SK-N-SH treated with all-trans-retinoic acid at 6 μM for 48 hours (cell line): ENCODE results near the gene MCRS1.

ENCODE experiments used
- ATAC-seq: fragments of 200-7000 bp; cut with Tn5 transposase; 3 replicates; pipeline ENCODE4 v1.9.1; 2020; ENCODE audit warnings: mild to moderate bottlenecking, moderate library complexity
- BACH2 ChIP-seq: fragments of 250-450 bp; sonication (Bioruptor Pico); IDR thresholded peaks from 2 replicates; pipeline ENCODE4 v1.9.0; 2021; ENCODE audit warnings: mild to moderate bottlenecking, borderline replicate concordance
- CSDC2 ChIP-seq: fragments of 250-450 bp; sonication (Bioruptor Pico); IDR thresholded peaks from 2 replicates; pipeline ENCODE4 v1.5.0; 2020; ENCODE audit warnings: mild to moderate bottlenecking, moderate library complexity
- ESRRG ChIP-seq: fragments of 250-450 bp; sonication (Bioruptor Pico); IDR thresholded peaks from 2 replicates; pipeline ENCODE4 v1.6.1; 2021; ENCODE audit warnings: mild to moderate bottlenecking
- GLIS3 ChIP-seq: fragments of 250-450 bp; sonication (Bioruptor Pico); IDR thresholded peaks from 2 replicates; pipeline ENCODE4 v1.5.0; 2020; ENCODE audit warnings: mild to moderate bottlenecking, moderate library complexity
- ISL1 ChIP-seq: fragments of 250-450 bp; sonication (Bioruptor Pico); IDR thresholded peaks from 2 replicates; pipeline ENCODE4 v2.1.2; 2022; ENCODE audit warnings: mild to moderate bottlenecking, moderate library complexity
- OSR1 ChIP-seq: fragments of 250-450 bp; sonication (Bioruptor Pico); IDR thresholded peaks from 2 replicates; pipeline ENCODE4 v1.8.0; 2022; ENCODE audit warnings: moderate library complexity, mild to moderate bottlenecking, inconsistent platforms
- PPARA ChIP-seq: fragments of 250-450 bp; sonication (Bioruptor Pico); IDR thresholded peaks from 2 replicates; pipeline ENCODE4 v1.5.0; 2020; ENCODE audit warnings: mild to moderate bottlenecking, borderline replicate concordance
- RARB ChIP-seq: fragments of 250-450 bp; sonication (Bioruptor Pico); IDR thresholded peaks from 2 replicates; pipeline ENCODE4 v1.8.0; 2021; ENCODE audit warnings: mild to moderate bottlenecking, moderate library complexity
- SNAI2 ChIP-seq: fragments of 250-450 bp; sonication (Bioruptor Pico); IDR thresholded peaks from 2 replicates; pipeline ENCODE4 v1.5.0; 2020; ENCODE audit warnings: mild to moderate bottlenecking, moderate library complexity
- TCF4 ChIP-seq: fragments of 250-450 bp; sonication (Bioruptor Pico); IDR thresholded peaks from 2 replicates; pipeline ENCODE4 v1.8.0; 2021; ENCODE audit warnings: mild to moderate bottlenecking, moderate library complexity, borderline replicate concordance
- TOX ChIP-seq: fragments of 250-450 bp; sonication (Bioruptor Pico); IDR thresholded peaks from 2 replicates; pipeline ENCODE4 v1.8.0; 2021; ENCODE audit warnings: mild to moderate bottlenecking, moderate library complexity, borderline replicate concordance
- ZC3H10 ChIP-seq: fragments of 250-450 bp; sonication (Bioruptor Pico); IDR thresholded peaks from 2 replicates; pipeline ENCODE4 v1.5.1; 2021; ENCODE audit warnings: mild to moderate bottlenecking, moderate library complexity
- ZFP3 ChIP-seq: fragments of 250-450 bp; sonication (Bioruptor Pico); IDR thresholded peaks from 2 replicates; pipeline ENCODE4 v1.5.0; 2020; ENCODE audit warnings: mild to moderate bottlenecking, moderate library complexity
- ZFP30 ChIP-seq: fragments of 450-650 bp; formaldehyde crosslinking; IDR thresholded peaks from 2 replicates; pipeline ENCODE4 v1.5.0; 2022; ENCODE audit warnings: mild to moderate bottlenecking, moderate library complexity
- ZNF565 ChIP-seq: fragments of 450-650 bp; formaldehyde crosslinking; conservative IDR thresholded peaks from 2 replicates; pipeline ENCODE4 v1.5.0; 2020; ENCODE audit warnings: low read depth, mild to moderate bottlenecking, moderate library complexity
- ZNF70 ChIP-seq: fragments of 450-650 bp; formaldehyde crosslinking; IDR thresholded peaks from 2 replicates; pipeline ENCODE4 v1.5.0; 2020; ENCODE audit warnings: mild to moderate bottlenecking, moderate library complexity
- ZNF8 ChIP-seq: fragments of 450-650 bp; formaldehyde crosslinking; IDR thresholded peaks from 2 replicates; pipeline ENCODE4 v1.5.0; 2020; ENCODE audit warnings: mild to moderate bottlenecking, moderate library complexity
- TF ChIP-seq, protein P1 (sequence below): fragments of 250-450 bp; sonication (Bioruptor Pico); IDR thresholded peaks from 2 replicates; pipeline ENCODE4 v1.8.0; 2021; ENCODE audit warnings: low read depth, mild to moderate bottlenecking, moderate library complexity, borderline replicate concordance
- TF ChIP-seq, protein P2 (sequence below): fragments of 250-450 bp; sonication (Bioruptor Pico); IDR thresholded peaks from 2 replicates; pipeline ENCODE4 v1.5.1; 2021; ENCODE audit warnings: mild to moderate bottlenecking, moderate library complexity
- TF ChIP-seq, protein P3 (sequence below): fragments of 250-450 bp; sonication (Bioruptor Pico); IDR thresholded peaks from 2 replicates; pipeline ENCODE4 v1.5.0; 2020; ENCODE audit warnings: mild to moderate bottlenecking, moderate library complexity
- TF ChIP-seq, protein P4 (sequence below): fragments of 250-450 bp; sonication (Bioruptor Pico); IDR thresholded peaks from 2 replicates; pipeline ENCODE4 v1.5.1; 2020; ENCODE audit warnings: low read depth, mild to moderate bottlenecking, moderate library complexity

MCRS1 gene

DNA sequence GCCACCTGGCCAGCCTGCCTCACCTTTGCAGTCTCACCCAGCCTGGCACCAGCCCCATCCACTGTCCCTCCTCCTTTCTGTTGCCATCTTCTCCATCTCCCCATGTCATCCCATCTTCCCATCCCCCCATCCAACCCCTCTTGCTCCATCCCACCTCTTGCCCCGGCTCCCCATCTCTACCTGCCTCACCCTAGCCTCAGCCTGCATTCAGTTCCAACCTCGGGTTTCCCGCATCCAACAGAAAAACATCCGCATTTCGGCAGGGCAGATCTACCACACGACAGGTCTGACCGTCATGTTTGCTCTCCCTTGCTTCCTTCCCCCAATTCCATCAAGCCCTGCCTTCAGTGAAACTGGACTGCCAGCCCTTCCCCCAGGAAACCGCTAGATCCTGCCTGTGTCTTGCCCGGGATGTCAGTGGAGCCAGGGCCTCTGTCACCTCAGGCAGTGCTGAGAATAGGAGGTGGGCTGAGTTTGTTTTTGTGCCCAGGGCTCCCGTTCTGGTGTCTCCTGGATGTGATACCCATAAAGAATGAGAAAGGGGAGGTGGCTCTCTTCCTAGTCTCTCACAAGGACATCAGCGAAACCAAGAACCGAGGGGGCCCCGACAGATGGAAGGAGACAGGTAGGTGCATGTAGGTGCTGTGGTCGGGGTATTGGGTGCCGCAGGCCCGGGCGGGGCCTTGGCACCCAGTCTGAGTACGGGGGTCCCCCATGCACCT lies 26.6 kb downstream of the MCRS1 start:
- no peak for ATAC-seq
- TF ChIP-seq OSR1 (CRISPR knock-in tag), result no peak
- no peak for TF ChIP-seq TCF4
- TF ChIP-seq, protein P1, sequence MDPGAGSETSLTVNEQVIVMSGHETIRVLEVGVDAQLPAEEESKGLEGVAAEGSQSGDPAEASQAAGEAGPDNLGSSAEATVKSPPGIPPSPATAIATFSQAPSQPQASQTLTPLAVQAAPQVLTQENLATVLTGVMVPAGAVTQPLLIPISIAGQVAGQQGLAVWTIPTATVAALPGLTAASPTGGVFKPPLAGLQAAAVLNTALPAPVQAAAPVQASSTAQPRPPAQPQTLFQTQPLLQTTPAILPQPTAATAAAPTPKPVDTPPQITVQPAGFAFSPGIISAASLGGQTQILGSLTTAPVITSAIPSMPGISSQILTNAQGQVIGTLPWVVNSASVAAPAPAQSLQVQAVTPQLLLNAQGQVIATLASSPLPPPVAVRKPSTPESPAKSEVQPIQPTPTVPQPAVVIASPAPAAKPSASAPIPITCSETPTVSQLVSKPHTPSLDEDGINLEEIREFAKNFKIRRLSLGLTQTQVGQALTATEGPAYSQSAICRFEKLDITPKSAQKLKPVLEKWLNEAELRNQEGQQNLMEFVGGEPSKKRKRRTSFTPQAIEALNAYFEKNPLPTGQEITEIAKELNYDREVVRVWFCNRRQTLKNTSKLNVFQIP (CRISPR knock-in tag), result no peak
- TF ChIP-seq BACH2 (CRISPR knock-in tag), result no peak
- TF ChIP-seq SNAI2 (CRISPR knock-in tag), result no peak
- no peak for TF ChIP-seq PPARA (CRISPR knock-in tag)
- no peak for TF ChIP-seq GLIS3 (CRISPR knock-in tag)
- TF ChIP-seq ZNF565 (CRISPR knock-in tag), result no peak
- TF ChIP-seq ZFP3 (CRISPR knock-in tag), result no peak
- no peak for TF ChIP-seq ZNF70 (CRISPR knock-in tag)
- TF ChIP-seq ZFP30 (CRISPR knock-in tag), result no peak
- TF ChIP-seq, protein P2, sequence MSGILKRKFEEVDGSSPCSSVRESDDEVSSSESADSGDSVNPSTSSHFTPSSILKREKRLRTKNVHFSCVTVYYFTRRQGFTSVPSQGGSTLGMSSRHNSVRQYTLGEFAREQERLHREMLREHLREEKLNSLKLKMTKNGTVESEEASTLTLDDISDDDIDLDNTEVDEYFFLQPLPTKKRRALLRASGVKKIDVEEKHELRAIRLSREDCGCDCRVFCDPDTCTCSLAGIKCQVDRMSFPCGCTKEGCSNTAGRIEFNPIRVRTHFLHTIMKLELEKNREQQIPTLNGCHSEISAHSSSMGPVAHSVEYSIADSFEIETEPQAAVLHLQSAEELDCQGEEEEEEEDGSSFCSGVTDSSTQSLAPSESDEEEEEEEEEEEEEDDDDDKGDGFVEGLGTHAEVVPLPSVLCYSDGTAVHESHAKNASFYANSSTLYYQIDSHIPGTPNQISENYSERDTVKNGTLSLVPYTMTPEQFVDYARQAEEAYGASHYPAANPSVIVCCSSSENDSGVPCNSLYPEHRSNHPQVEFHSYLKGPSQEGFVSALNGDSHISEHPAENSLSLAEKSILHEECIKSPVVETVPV (CRISPR knock-in tag), result no peak
- TF ChIP-seq RARB, result no peak
- TF ChIP-seq ZC3H10 (CRISPR knock-in tag), result no peak
- TF ChIP-seq, protein P3, sequence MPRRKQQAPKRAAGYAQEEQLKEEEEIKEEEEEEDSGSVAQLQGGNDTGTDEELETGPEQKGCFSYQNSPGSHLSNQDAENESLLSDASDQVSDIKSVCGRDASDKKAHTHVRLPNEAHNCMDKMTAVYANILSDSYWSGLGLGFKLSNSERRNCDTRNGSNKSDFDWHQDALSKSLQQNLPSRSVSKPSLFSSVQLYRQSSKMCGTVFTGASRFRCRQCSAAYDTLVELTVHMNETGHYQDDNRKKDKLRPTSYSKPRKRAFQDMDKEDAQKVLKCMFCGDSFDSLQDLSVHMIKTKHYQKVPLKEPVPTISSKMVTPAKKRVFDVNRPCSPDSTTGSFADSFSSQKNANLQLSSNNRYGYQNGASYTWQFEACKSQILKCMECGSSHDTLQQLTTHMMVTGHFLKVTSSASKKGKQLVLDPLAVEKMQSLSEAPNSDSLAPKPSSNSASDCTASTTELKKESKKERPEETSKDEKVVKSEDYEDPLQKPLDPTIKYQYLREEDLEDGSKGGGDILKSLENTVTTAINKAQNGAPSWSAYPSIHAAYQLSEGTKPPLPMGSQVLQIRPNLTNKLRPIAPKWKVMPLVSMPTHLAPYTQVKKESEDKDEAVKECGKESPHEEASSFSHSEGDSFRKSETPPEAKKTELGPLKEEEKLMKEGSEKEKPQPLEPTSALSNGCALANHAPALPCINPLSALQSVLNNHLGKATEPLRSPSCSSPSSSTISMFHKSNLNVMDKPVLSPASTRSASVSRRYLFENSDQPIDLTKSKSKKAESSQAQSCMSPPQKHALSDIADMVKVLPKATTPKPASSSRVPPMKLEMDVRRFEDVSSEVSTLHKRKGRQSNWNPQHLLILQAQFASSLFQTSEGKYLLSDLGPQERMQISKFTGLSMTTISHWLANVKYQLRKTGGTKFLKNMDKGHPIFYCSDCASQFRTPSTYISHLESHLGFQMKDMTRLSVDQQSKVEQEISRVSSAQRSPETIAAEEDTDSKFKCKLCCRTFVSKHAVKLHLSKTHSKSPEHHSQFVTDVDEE (CRISPR knock-in tag), result no peak
- no peak for TF ChIP-seq TOX (CRISPR knock-in tag)

DNA sequence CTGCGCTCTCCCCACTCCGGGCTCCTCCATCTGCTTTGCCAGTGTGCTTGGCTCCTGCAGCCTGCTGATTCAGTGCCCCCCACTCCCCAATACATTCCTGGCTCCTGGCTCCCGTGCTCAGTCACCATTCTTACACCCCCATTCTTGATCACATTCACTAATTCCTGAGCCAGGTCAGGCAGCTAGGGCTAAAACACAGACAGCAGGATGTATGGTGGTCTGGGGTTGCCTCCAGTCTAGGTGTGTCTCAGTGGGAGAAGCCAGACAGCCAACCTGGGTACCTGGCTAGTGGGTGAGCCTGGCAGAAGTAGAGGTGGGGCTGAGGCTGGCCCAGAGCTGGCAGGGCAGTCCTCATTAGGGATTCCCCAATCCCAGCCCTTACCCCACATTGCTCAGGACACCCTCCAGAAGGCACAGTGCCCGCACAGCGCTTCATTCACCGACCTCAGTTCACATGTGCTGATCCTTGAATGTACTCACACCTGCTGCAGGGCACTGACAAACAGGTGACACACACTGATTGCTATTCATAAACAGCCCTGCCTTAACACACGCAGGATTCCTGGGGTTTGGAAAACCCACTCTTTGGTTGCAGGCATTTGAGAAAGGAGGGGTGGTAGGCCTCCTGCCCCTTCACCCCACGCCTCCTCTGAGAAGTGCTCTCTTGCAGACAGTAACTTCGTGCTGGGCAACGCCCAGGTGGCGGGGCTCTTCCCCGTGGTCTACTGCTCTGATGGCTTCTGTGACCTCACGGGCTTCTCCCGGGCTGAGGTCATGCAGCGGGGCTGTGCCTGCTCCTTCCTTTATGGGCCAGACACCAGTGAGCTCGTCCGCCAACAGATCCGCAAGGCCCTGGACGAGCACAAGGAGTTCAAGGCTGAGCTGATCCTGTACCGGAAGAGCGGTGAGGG lies 27.5 kb downstream of the MCRS1 start:
- ATAC-seq, result no peak
- TF ChIP-seq TOX (CRISPR knock-in tag) (no peak), GLIS3 (CRISPR knock-in tag) (no peak)
- TF ChIP-seq, protein P1 (CRISPR knock-in tag), result no peak
- TF ChIP-seq, all 23 proteins: peak for 0

DNA sequence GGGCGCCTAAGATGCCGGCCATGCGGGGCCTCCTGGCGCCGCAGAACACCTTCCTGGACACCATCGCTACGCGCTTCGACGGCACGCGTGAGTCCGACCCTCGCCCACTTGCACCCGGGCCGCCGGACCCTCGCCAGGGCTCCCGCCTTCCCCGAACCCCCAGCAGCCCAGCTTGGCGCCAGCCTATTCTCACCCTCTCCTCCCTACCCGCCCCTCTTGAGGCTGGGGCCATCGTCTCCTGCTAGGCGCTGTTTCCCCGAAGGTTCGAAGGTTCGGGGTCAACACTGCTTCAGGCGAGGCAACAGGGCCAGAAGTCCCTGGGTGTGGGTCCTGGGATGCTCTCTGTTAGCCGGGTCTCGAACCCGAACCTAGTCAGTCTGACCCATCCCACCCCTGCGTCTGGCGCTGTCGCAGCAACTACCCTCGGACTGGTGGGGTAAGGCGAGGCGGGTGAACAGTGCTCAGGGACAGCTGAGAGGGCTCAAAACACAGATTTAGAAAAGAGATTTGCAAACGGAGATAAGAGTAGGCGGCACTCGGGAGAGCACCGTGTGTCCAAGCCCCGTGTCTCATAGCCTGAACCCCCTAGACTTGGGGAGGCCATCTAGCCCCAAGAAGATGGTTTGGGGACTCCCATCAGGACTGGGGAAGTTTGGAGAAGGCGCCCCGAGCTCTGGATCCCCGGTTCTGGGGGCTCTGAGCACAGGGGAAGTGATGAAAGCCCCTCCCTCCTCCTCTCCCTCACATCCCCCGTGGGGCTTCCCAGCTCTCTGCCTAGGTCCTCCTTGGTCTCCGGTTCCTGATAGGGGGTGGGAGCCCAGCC lies 28.3 kb downstream of the MCRS1 start:
- ATAC-seq, result no peak
- TF ChIP-seq ZNF565 (CRISPR knock-in tag), result no peak
- TF ChIP-seq ESRRG (CRISPR knock-in tag), result no peak
- no peak for TF ChIP-seq ZC3H10 (CRISPR knock-in tag)
- no peak for TF ChIP-seq ZFP3 (CRISPR knock-in tag)
- TF ChIP-seq ZNF70 (CRISPR knock-in tag), result no peak
- no peak for TF ChIP-seq SNAI2 (CRISPR knock-in tag)
- TF ChIP-seq GLIS3 (CRISPR knock-in tag), result no peak
- no peak for TF ChIP-seq ZNF8 (CRISPR knock-in tag)
- TF ChIP-seq, protein P4, sequence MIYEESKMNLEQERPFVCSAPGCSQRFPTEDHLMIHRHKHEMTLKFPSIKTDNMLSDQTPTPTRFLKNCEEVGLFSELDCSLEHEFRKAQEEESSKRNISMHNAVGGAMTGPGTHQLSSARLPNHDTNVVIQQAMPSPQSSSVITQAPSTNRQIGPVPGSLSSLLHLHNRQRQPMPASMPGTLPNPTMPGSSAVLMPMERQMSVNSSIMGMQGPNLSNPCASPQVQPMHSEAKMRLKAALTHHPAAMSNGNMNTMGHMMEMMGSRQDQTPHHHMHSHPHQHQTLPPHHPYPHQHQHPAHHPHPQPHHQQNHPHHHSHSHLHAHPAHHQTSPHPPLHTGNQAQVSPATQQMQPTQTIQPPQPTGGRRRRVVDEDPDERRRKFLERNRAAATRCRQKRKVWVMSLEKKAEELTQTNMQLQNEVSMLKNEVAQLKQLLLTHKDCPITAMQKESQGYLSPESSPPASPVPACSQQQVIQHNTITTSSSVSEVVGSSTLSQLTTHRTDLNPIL (CRISPR knock-in tag), result no peak
- no peak for TF ChIP-seq CSDC2 (CRISPR knock-in tag)
- TF ChIP-seq PPARA (CRISPR knock-in tag), result no peak
- TF ChIP-seq, protein P3 (CRISPR knock-in tag), result no peak
- no peak for TF ChIP-seq TOX (CRISPR knock-in tag)
- TF ChIP-seq TCF4, result no peak
- TF ChIP-seq ZFP30 (CRISPR knock-in tag), result no peak
- no peak for TF ChIP-seq ISL1 (CRISPR knock-in tag)
